Panc1 (cell line): ENCODE measurements around the gene PISD.

Source experiments
- CTCF ChIP-seq: fragments of 450-650 bp; IDR thresholded peaks from 2 replicates; pipeline ENCODE4 v1.5.1; 2017; ENCODE audit warnings: mild to moderate bottlenecking
- POLR2AphosphoS5 ChIP-seq: IDR thresholded peaks from 2 replicates; pipeline ENCODE4 v1.6.1; 2012; ENCODE audit warnings: mild to moderate bottlenecking, low read depth, low read length, moderate library complexity
- SIN3A ChIP-seq: IDR thresholded peaks from 2 replicates; pipeline ENCODE4 v1.6.1; 2012; ENCODE audit warnings: low read depth, mild to moderate bottlenecking, low read length, moderate library complexity, borderline replicate concordance; ENCODE audit not compliant: insufficient read depth
- TCF7L2 ChIP-seq: IDR thresholded peaks from 2 replicates; pipeline ENCODE4 v1.6.1; 2011; ENCODE audit warnings: mild to moderate bottlenecking, low read depth, low read length, inconsistent platforms
- TF ChIP-seq, protein P1 (sequence below), 2 experiments: IDR thresholded peaks; 2 replicates each; pipeline ENCODE4 v1.6.1; 2011 to 2012; ENCODE audit warnings: low read depth in 2 of 2, control low read depth in 1 of 2, low read length in 1 of 2, mild to moderate bottlenecking in 1 of 2, moderate library complexity in 1 of 2; ENCODE audit not compliant: insufficient read depth in 1 of 2

DNA sequence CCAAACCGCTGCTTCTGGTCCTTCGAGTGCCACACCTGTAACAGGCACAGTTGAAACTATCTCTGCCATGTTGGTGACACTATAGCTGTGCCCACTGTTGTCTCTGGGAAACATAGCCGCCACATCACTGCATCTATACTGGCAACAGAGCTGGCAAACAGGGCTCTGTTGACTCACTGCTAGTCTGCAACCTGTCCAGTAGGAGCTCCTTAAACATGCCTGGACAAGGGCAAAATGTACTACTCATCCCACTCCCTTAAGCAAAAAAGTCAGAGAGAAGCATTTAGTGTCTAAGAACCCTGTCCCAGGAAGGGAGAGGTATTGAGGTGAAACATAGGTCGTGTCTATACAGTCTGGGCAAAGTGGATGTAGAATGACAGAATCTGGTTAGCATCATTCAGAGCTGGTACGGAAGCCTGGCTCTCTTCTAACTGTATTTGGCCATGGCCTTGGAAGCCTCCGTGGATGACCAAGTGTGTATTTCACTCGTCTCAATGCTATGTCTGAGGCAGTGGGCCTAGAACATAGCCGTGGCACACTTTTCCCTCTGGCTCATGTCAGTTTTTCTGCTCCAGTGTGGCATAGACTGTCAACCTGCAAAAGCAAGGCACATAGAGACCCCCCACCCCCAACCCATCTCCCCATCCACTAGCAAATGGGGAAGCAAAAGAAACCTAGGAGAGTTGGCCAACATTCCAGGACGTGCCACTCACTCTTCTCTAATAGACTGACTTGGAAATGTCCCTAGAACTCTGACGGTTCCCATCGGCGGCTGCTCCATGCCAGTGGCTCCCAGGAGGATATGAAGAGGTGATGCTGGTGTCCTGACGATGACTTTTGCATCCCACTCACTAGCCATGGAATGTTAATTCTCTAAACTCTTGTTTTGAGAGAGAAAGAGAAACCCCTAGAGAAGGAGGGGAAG is 21.4 kb upstream of the PISD start:
- TF ChIP-seq CTCF (no peak), POLR2AphosphoS5 (no peak), SIN3A (no peak), TCF7L2 (no peak)
- TF ChIP-seq, protein P1, sequence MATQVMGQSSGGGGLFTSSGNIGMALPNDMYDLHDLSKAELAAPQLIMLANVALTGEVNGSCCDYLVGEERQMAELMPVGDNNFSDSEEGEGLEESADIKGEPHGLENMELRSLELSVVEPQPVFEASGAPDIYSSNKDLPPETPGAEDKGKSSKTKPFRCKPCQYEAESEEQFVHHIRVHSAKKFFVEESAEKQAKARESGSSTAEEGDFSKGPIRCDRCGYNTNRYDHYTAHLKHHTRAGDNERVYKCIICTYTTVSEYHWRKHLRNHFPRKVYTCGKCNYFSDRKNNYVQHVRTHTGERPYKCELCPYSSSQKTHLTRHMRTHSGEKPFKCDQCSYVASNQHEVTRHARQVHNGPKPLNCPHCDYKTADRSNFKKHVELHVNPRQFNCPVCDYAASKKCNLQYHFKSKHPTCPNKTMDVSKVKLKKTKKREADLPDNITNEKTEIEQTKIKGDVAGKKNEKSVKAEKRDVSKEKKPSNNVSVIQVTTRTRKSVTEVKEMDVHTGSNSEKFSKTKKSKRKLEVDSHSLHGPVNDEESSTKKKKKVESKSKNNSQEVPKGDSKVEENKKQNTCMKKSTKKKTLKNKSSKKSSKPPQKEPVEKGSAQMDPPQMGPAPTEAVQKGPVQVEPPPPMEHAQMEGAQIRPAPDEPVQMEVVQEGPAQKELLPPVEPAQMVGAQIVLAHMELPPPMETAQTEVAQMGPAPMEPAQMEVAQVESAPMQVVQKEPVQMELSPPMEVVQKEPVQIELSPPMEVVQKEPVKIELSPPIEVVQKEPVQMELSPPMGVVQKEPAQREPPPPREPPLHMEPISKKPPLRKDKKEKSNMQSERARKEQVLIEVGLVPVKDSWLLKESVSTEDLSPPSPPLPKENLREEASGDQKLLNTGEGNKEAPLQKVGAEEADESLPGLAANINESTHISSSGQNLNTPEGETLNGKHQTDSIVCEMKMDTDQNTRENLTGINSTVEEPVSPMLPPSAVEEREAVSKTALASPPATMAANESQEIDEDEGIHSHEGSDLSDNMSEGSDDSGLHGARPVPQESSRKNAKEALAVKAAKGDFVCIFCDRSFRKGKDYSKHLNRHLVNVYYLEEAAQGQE (IDR thresholded peaks at IDR 0.05; ENCODE audit: insufficient read depth in 1 of 2, low read depth in 2 of 2, low read length in 1 of 2), result no peak
